HUES6 (cell line): ENCODE measurements around the gene PRSS56.
"Not testable (repeated sequence)": the region's sequence is repeated elsewhere in the genome, so short reads cannot be mapped to it uniquely, and the experiment has no call there.

Source experiments
- H3K27ac ChIP-seq: 2 replicates; pipeline ENCODE4 v1.7.0; 2013; ENCODE audit warnings: low read depth, mild to moderate bottlenecking, low read length, inconsistent platforms
- H3K27me3 ChIP-seq: 2 replicates; pipeline ENCODE4 v1.6.1; 2013; ENCODE audit warnings: low read length; ENCODE audit not compliant: control insufficient read depth, insufficient read depth
- H3K36me3 ChIP-seq: 2 replicates; pipeline ENCODE4 v1.6.1; 2013; ENCODE audit warnings: low read length; ENCODE audit not compliant: control insufficient read depth, insufficient read depth
- H3K4me1 ChIP-seq: 2 replicates; pipeline ENCODE4 v1.6.1; 2013; ENCODE audit warnings: low read length; ENCODE audit not compliant: control insufficient read depth, insufficient read depth
- H3K4me3 ChIP-seq: 2 replicates; pipeline ENCODE4 v1.5.1; 2013; ENCODE audit warnings: low read depth, low read length
- H3K9ac ChIP-seq: one replicate; pipeline ENCODE4 v1.6.1; 2013; ENCODE audit warnings: mild to moderate bottlenecking, low read length
- H3K9me3 ChIP-seq: 2 replicates; pipeline ENCODE4 v1.6.1; 2013; ENCODE audit warnings: low read depth, low read length; ENCODE audit not compliant: control insufficient read depth, insufficient read depth

The PRSS56 gene

DNA sequence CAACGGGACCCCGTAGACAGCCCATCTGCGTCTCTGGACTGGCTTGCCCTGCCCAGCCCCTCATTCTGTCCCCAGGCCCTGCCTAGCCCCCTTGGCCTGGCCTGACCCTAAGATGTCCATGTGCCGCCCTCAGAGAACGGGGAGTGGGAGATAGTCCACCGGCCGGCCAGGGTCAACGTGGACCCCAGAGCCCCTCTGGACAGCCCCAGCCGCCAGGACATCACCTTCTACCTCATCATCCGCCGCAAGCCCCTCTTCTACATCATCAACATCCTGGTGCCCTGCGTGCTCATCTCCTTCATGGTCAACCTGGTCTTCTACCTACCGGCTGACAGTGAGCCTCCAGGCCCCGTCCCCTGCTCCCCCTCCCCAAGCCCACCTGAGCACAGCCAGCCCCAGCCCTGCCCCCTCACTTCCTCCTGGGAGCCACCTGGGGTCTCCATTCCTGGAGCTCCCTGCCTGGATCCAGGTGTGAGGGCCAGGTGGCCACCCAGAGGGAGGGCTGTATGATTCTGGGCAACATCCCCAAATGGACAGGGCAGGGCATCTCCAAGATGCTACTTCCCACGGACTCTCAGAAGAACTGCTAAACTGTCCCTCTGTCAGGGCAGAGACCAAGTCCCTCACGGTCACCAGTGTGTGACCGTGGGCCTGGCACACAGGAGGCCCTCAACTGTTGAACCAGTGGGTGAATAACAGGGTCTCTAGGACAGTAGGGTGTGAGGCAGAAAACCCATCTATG is 9.8 kb downstream of the PRSS56 start:
- peaks cover 14% of the 10 kb centered on the region for H3K27me3 ChIP-seq
- no peak overlapping the region for H3K4me3 ChIP-seq
- no peak overlapping the region for H3K27ac ChIP-seq
- no peaks in the 10 kb centered on the region for H3K36me3 ChIP-seq
- no peaks in the 10 kb centered on the region for H3K9me3 ChIP-seq
- 0 out of 2 replicates have a peak, but pooled peaks cover 2% of the 10 kb centered on the region for H3K4me1 ChIP-seq
- no peak overlapping the region for H3K9ac ChIP-seq

DNA sequence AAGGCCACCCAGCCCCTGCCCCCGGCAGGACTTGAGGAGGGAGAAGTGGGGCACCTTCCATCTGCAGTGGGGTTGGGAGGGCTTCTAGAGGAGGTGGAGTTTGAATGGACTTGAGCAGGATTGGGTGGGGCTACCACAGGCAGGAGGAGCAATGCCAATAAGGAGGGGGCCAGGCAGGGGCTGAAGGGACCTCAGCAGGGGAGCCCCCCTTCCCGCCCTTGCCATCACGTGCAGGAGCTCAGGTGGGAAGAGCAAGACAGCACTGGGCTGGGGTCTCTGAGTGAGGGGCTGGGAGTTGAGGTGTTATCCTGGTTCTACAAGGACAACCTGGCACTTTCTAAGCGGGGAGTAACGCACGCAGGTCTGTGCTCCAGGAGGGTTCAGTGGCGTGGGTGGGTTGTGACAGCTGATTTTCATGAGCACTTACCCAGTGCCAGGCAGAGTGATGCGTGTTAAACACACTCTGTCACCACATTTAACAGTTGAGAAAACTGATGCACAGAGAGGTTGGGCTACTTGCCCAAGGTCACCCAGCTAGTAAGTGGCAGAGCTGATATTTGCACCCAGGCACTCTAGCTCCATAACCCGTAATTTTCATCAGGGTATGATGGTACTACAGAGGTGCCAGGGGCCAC is 10.6 kb downstream of the PRSS56 start:
- H3K9ac ChIP-seq: no peak overlapping the region
- no peak overlapping the region for H3K27ac ChIP-seq
- no peak overlapping the region for H3K4me3 ChIP-seq
- H3K36me3 ChIP-seq: no peaks in the 10 kb centered on the region
- H3K9me3 ChIP-seq: no peaks in the 10 kb centered on the region
- H3K4me1 ChIP-seq: 0 out of 2 replicates have a peak, but pooled peaks cover 2% of the 10 kb centered on the region
- peaks cover 14% of the 10 kb centered on the region for H3K27me3 ChIP-seq

DNA sequence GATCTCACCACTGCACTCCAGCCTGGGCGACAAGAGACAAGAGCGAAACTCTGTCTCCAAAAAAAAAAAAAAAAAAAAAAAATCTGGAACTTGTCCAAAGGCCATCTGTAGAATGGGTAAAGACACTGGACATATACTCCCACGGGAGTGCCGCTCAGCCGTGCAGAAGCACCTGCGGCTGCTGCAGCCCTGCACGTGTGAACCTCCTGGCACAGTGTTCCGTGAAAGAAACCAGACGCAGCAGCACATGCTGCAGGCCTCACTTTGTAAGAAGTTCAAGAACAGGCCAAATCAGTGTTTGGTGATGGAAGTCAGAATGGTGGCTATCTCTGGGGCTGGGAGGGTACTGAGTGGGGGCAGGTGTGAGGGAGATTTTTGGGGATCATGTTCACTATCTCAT is 12.2 kb downstream of the PRSS56 start:
- H3K27me3 ChIP-seq: peaks cover 14% of the 10 kb centered on the region
- H3K27ac ChIP-seq: no peak overlapping the region
- peaks cover 8% of the 10 kb centered on the region for H3K9me3 ChIP-seq
- no peak overlapping the region for H3K9ac ChIP-seq
- H3K4me1 ChIP-seq: 0 out of 2 replicates have a peak, but pooled peaks cover 2% of the 10 kb centered on the region
- no peak overlapping the region for H3K4me3 ChIP-seq
- H3K36me3 ChIP-seq: no peaks in the 10 kb centered on the region

DNA sequence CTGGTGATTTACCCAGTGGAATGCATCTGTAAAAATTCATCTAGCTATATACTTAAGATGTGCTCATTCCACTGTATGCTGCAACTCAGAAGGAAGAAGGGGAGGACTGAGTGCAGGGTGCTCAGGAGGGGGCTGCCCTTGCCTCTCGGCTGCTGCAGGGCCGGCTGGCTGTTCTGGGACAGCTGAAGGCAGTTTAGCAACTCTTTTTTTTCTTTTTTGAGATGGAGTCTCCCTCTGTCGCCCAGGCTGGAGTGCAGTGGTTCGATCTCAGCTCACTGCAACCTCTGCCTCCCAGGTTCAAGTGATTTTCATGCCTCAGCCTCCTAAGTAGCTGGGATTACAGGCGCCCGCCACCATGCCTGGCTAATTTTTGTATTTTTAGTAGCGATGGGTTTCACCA is 12.6 kb downstream of the PRSS56 start:
- H3K9me3 ChIP-seq, H3K9ac ChIP-seq, H3K4me1 ChIP-seq, H3K27ac ChIP-seq, H3K4me3 ChIP-seq, H3K36me3 ChIP-seq: not testable (repeated sequence)
- H3K27me3 ChIP-seq: peaks cover 13% of the 10 kb centered on the region

DNA sequence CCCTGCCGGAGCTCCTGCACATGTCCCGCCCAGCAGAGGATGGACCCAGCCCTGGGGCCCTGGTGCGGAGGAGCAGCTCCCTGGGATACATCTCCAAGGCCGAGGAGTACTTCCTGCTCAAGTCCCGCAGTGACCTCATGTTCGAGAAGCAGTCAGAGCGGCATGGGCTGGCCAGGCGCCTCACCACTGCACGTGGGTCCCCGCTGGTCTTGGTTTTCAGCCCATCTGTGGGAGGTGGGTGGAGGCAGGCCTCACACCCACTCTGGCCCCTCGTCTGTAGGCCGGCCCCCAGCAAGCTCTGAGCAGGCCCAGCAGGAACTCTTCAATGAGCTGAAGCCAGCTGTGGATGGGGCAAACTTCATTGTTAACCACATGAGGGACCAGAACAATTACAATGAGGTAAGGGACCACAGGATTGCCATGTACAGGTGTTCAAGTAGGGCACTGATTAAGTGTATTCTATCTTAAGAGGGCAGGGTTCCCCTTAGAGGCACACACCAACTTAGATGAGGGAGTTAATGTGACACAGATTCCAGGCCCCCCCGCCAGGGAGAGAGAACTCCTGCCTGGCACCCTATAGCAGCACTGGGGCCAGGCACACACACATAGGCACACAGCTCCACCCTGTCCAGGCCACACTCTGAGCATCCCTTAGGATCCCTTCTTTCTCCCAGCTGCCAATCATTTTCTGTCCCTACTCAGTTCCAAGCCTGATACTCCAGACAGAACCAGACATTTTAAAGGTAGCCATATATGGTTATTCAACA is 13.9 kb downstream of the PRSS56 start:
- H3K9ac ChIP-seq: no peak overlapping the region

DNA sequence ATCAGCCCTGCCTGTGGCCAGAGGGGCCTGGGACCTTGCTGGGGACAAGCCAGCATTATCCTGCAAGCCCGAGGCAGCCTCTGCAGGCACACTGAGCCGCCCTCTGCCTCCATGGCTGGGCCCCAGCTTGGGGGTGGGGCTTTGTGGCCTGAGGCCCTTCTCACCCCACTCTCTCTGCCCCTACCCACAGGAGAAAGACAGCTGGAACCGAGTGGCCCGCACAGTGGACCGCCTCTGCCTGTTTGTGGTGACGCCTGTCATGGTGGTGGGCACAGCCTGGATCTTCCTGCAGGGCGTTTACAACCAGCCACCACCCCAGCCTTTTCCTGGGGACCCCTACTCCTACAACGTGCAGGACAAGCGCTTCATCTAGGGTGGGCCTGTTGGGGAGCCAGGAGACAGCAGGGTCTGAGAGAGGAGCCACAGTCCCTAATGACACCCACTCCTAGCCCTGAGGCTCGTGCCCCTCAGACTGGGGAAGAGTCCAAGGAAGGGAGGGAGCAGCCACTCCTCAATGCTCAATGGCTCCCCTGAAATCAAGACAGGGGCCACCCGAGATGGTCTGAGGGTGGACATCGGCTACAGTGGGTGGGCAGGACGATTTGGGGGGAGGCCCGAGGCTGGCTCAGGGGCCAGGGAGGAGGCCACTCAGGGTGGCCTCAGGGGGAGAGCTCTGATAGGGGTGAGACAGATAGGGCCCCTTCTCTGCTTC is 14.9 kb downstream of the PRSS56 start:
- Histone ChIP-seq H3K4me3 (no peak overlapping the region), H3K9me3 (peaks cover 8% of the 10 kb centered on the region), H3K4me1 (peaks cover 22% of the 10 kb centered on the region), H3K36me3 (no peaks in the 10 kb centered on the region), H3K27me3 (no peaks in the 10 kb centered on the region), H3K27ac (no peak overlapping the region), H3K9ac (no peak overlapping the region)

More for the DNA sequence above, 13.9 kb downstream of the PRSS56 start:
- Histone ChIP-seq H3K36me3 (no peaks in the 10 kb centered on the region), H3K9me3 (peaks cover 8% of the 10 kb centered on the region), H3K27me3 (peaks cover under 1% of the 10 kb centered on the region; the same call in 1 of the 2 replicates), H3K4me1 (peaks cover 13% of the 10 kb centered on the region), H3K4me3 (no peak overlapping the region), H3K27ac (no peak overlapping the region)

DNA sequence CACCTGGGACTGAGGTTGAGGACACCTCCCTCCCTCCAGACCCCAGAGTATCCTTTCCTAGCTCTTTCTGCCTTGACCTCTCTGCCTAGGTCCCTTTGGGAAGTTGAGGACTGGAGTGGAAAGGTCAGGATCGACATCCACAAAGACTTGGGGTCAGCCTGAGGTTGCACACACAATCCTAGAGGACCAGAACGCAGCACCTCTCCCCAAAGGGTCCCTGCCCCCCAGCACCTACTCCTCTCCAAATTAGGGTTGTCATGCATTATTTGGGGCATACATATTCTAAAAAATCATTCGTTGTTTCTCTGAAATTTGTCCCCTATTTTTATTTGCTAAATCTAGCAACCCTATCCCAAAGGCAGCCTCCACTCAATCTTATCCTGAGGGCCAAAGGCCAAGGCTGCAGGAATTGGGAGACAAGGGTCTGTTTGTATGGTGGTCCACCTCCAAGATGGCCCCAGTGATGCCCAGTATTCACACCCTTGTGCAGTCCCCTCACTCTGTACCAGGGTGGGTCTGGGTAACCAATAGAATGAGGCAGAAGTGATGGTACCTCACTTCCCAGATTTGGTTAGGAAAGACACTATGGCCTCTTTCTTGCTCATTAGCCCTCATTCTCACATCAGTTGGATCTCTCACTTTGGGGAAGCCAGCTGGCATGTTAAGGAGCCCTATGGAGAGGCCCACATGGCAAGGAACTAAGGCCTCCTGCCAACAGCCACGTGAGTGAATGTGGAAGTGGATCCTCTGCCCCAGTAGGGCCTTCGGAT is 15.8 kb downstream of the PRSS56 start:
- Histone ChIP-seq H3K36me3 (no peaks in the 10 kb centered on the region), H3K9ac (no peak overlapping the region), H3K4me1 (peaks cover 26% of the 10 kb centered on the region), H3K27me3 (no peaks in the 10 kb centered on the region), H3K4me3 (no peak overlapping the region), H3K27ac (no peak overlapping the region), H3K9me3 (peaks cover 8% of the 10 kb centered on the region)

DNA sequence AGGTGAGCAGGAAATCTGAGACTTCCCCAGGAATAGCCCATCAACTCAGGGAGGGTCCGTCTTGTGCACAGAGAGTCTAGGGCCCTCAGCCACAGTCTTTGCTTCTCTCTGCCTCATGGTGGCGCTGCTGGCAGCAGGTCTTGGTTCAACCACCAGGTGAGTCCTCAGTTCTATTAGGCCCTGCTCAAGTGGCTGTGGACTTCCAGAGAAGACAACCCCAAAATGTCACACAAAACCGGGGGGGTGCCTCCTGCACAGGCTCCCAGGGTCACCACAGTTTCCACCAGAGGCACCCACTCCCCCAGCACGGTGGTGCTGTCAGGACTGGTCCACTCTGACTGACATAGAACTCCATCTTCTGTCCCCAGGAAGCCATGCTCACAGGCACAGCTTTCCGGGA is 16.9 kb downstream of the PRSS56 start:
- Histone ChIP-seq H3K4me3 (no peak overlapping the region), H3K27ac (no peak overlapping the region), H3K4me1 (peaks cover 26% of the 10 kb centered on the region), H3K27me3 (no peaks in the 10 kb centered on the region), H3K36me3 (no peaks in the 10 kb centered on the region), H3K9ac (no peak overlapping the region), H3K9me3 (peaks cover 8% of the 10 kb centered on the region)

DNA sequence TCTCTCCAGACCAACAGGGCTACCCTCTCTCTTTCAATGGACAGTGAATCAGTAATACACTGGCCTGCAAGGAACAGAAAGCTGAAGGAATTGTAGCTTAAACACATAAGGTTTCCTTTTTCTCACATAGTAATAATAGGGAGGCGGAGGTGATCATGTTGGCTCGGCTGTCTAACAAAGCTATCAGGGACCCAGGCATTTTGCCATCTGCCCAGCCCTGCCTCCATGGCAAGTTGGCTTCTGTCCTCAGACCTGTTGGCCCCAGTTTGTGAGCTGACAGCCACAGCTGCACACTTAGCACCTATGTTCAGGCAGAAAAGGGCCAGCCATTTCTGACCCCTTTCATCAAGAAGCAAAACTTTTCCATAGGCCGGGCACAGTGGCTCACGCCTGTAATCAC is 17.3 kb downstream of the PRSS56 start:
- Histone ChIP-seq H3K27me3 (no peaks in the 10 kb centered on the region), H3K9me3 (peaks cover 8% of the 10 kb centered on the region), H3K4me1 (peaks cover 26% of the 10 kb centered on the region), H3K4me3 (no peak overlapping the region), H3K36me3 (no peaks in the 10 kb centered on the region), H3K9ac (no peak overlapping the region), H3K27ac (no peak overlapping the region)

DNA sequence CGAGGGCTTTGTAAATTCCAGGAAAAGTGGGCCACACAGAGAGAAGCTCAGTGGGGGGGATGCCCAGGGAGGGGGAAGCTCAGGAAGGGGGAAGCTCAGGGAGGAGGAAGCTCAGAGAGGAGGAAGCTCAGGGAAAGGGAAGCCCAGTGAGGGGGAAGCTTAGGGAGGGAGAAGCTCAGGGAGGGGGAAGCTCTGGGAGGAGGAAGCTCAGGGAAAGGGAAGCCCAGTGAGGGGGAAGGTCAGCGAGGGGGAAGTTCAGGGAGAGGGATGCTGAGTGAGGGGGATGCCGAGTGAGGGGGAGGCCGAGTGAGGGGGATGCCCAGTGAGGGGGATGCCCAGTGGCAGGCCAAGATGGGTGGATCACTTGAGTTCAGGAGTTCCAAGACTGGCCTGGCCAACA is 18.5 kb downstream of the PRSS56 start:
- peaks cover 8% of the 10 kb centered on the region for H3K9me3 ChIP-seq
- H3K4me3 ChIP-seq: no peak overlapping the region
- no peaks in the 10 kb centered on the region for H3K36me3 ChIP-seq
- no peaks in the 10 kb centered on the region for H3K27me3 ChIP-seq
- H3K27ac ChIP-seq: no peak overlapping the region
- H3K9ac ChIP-seq: no peak overlapping the region
- H3K4me1 ChIP-seq: peaks cover 26% of the 10 kb centered on the region
